PC-3 (cell line): ENCODE data around the gene AGBL1. TPM values are rescaled to one million over a fixed set of nuclear protein-coding genes. Genes with fewer than 3 reads are reported as not detected.

Experiments
- ATAC-seq: fragments of 200-7000 bp; cut with Tn5 transposase; 2 replicates; pipeline ENCODE4 v1.9.1; 2020; ENCODE audit warnings: mild to moderate bottlenecking, moderate library complexity
- BruUV-seq: library from RNA; stranded (reverse); fragments of 400-500 nt; replicated peaks from 2 replicates; lab custom pipeline; 2021; lab: Mats Ljungman, UMichigan
- CTCF ChIA-PET: fragments of 300-600 bp; sonication (Branson Sonifier 250); formaldehyde crosslinking; loops from one replicate; lab custom pipeline; 2022; ENCODE audit warnings: antibody characterized with exemption; lab: Charles Lee
- POLR2A ChIA-PET: fragments of 300-600 bp; sonication (Branson Sonifier 250); formaldehyde crosslinking; loops from one replicate; lab custom pipeline; 2022; ENCODE audit warnings: antibody characterized with exemption; ENCODE audit not compliant: unreplicated experiment; lab: Charles Lee
- DNase-seq: peaks from one replicate; pipeline ENCODE4 v3.0.0-alpha.2; 2015
- H2AFZ ChIP-seq: fragments of 300-600 bp; sonication (generic); 2 replicates; pipeline ENCODE4 v1.6.0; 2016; ENCODE audit warnings: antibody characterized with exemption, low read length
- H3F3A ChIP-seq: fragments of 300-600 bp; sonication (generic); one replicate; pipeline ENCODE4 v1.6.0; 2017; ENCODE audit warnings: antibody characterized with exemption, low read length, control low read depth, mild to moderate bottlenecking; ENCODE audit not compliant: unreplicated experiment
- H3K27ac ChIP-seq: fragments of 300-600 bp; sonication (generic); 2 replicates; pipeline ENCODE4 v1.5.1; 2016; ENCODE audit warnings: mild to moderate bottlenecking, low read length
- H3K27me3 ChIP-seq: fragments of 300-600 bp; sonication (generic); 2 replicates; pipeline ENCODE4 v1.6.1; 2016; ENCODE audit warnings: low read length, mixed read lengths
- H3K36me3 ChIP-seq: fragments of 300-600 bp; sonication (generic); 2 replicates; pipeline ENCODE4 v1.6.1; 2016; ENCODE audit warnings: low read depth, mixed run types, low read length, mixed read lengths
- H3K4me1 ChIP-seq: fragments of 300-600 bp; sonication (generic); 2 replicates; pipeline ENCODE4 v1.5.1; 2016; ENCODE audit warnings: low read length; ENCODE audit not compliant: insufficient read depth
- H3K4me2 ChIP-seq: fragments of 300-600 bp; sonication (generic); 2 replicates; pipeline ENCODE4 v1.6.0; 2016; ENCODE audit warnings: low read length
- H3K4me3 ChIP-seq: fragments of 300-600 bp; sonication (generic); 2 replicates; pipeline ENCODE4 v1.5.1; 2016; ENCODE audit warnings: mild to moderate bottlenecking, low read length, mixed read lengths
- H3K79me2 ChIP-seq: fragments of 300-600 bp; sonication (generic); 2 replicates; pipeline ENCODE4 v1.6.1; 2017; ENCODE audit warnings: low read length, mixed read lengths
- H3K9ac ChIP-seq: fragments of 300-600 bp; sonication (generic); 2 replicates; pipeline ENCODE4 v1.6.0; 2016; ENCODE audit warnings: mild to moderate bottlenecking, low read length
- H3K9me2 ChIP-seq: fragments of 300-600 bp; sonication (generic); replicated peaks from 2 replicates; pipeline ENCODE4 v1.6.1; 2016; ENCODE audit warnings: mixed run types, low read length, mixed read lengths
- H3K9me3 ChIP-seq: fragments of 300-600 bp; sonication (generic); 2 replicates; pipeline ENCODE4 v1.6.1; 2016; ENCODE audit warnings: low read length, mixed read lengths
- H4K20me1 ChIP-seq: fragments of 300-600 bp; sonication (generic); 2 replicates; pipeline ENCODE4 v1.6.1; 2016; ENCODE audit warnings: low read length, mixed read lengths
- EZH2 ChIP-seq: fragments of 300-600 bp; sonication (generic); IDR thresholded peaks from one replicate; pipeline ENCODE4 v1.6.1; 2017; ENCODE audit warnings: antibody characterized with exemption, mild to moderate bottlenecking, low read length; ENCODE audit not compliant: unreplicated experiment
- EZH2phosphoT487 ChIP-seq: fragments of 300-600 bp; sonication (generic); IDR thresholded peaks from 2 replicates; pipeline ENCODE4 v1.6.1; 2018; ENCODE audit warnings: mild to moderate bottlenecking, antibody characterized with exemption, low read length, borderline replicate concordance
- intact Hi-C: fragments of 100-400 bp; cut with micrococcal nuclease; formaldehyde crosslinking; loops from 2 replicates; pipeline ENCODE4 v1.9.0; 2023
- total RNA-seq: library from RNA; depleted of rRNA; stranded (reverse); fragments of >200 nt; gene quantifications from 2 replicates; pipeline ENCODE4 v1.2.3, GENCODE V29; 2014
- TF ChIP-seq, protein P1 (sequence below): fragments of 300-600 bp; sonication (generic); conservative IDR thresholded peaks from 2 replicates; pipeline ENCODE4 v1.5.1; 2017; ENCODE audit warnings: antibody characterized with exemption, low read depth, mild to moderate bottlenecking, low read length

AGBL1 gene
- total RNA-seq, 1 experiment from 2014 or later: not detected

- Histone ChIP-seq H3K9me3 (no peaks in the 10 kb centered on the region), H3K36me3 (no peaks in the 10 kb centered on the region), H3K27me3 (no peaks in the 10 kb centered on the region), H3K9me2 (no peaks in the 10 kb centered on the region), H3K4me2 (no peak overlapping the region), H4K20me1 (no peaks in the 10 kb centered on the region), H3K4me3 (no peak overlapping the region), H3K9ac (no peak overlapping the region), H3K27ac (no peak overlapping the region), H2AFZ (no peak overlapping the region), H3F3A (no peaks in the 10 kb centered on the region), H3K79me2 (no peaks in the 10 kb centered on the region), H3K4me1 (no peaks in the 10 kb centered on the region)
- ChIA-PET POLR2A (no interaction called here), CTCF (no interaction called here)
- no TSS peak for BruUV-seq
- intact Hi-C loops: no loop called here
- ATAC-seq (no peak), DNase-seq (no peak)
- TF ChIP-seq, protein P1, sequence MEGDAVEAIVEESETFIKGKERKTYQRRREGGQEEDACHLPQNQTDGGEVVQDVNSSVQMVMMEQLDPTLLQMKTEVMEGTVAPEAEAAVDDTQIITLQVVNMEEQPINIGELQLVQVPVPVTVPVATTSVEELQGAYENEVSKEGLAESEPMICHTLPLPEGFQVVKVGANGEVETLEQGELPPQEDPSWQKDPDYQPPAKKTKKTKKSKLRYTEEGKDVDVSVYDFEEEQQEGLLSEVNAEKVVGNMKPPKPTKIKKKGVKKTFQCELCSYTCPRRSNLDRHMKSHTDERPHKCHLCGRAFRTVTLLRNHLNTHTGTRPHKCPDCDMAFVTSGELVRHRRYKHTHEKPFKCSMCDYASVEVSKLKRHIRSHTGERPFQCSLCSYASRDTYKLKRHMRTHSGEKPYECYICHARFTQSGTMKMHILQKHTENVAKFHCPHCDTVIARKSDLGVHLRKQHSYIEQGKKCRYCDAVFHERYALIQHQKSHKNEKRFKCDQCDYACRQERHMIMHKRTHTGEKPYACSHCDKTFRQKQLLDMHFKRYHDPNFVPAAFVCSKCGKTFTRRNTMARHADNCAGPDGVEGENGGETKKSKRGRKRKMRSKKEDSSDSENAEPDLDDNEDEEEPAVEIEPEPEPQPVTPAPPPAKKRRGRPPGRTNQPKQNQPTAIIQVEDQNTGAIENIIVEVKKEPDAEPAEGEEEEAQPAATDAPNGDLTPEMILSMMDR: no peak
- TF ChIP-seq EZH2 (no peak), EZH2phosphoT487 (no peak)
Measured at GRCh38 chr15:86494475-86494874, 414.8 kb downstream of the AGBL1 start.

GRCh38 chr15:86502301-86502700 is 422.6 kb downstream of the AGBL1 start:
- Histone ChIP-seq H3K4me3 (no peak overlapping the region), H4K20me1 (no peaks in the 10 kb centered on the region), H3K9ac (no peak overlapping the region), H3K9me2 (no peaks in the 10 kb centered on the region), H3K9me3 (no peaks in the 10 kb centered on the region), H3K27ac (no peak overlapping the region), H3K36me3 (no peaks in the 10 kb centered on the region), H3F3A (no peaks in the 10 kb centered on the region), H3K4me2 (no peak overlapping the region), H3K4me1 (no peaks in the 10 kb centered on the region), H3K79me2 (no peaks in the 10 kb centered on the region), H2AFZ (no peak overlapping the region), H3K27me3 (no peaks in the 10 kb centered on the region)
- no peak for TF ChIP-seq EZH2
- TF ChIP-seq, protein P1: no peak
- no peak for TF ChIP-seq EZH2phosphoT487
- ATAC-seq (no peak), DNase-seq (no peak)
- intact Hi-C loops: no loop called here
- POLR2A ChIA-PET: no interaction called here
- CTCF ChIA-PET: no interaction called here
- no TSS peak for BruUV-seq

DNA sequence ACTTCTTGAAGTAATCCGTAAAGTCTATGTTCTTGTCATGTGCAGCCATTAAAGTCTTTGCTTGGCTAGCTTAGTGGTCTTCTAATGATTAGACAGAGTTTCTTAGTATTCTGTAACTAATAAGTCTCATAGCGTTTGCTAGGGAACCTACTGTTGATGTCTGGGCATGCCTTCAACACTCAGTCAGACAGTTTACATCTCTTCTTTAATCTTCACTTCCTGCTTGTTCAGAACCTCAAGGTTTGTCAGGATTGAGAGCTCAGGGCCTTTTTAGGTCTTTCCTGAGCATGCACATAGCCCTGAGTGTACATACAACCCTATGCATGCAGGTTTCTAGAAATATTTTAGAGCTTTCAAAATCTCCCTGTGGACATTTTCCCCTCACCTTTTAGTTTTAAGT is 426.3 kb downstream of the AGBL1 start:
- Histone ChIP-seq H3K27ac (no peak overlapping the region), H2AFZ (no peak overlapping the region), H3K79me2 (no peaks in the 10 kb centered on the region), H3K27me3 (no peaks in the 10 kb centered on the region), H3K9me2 (no peaks in the 10 kb centered on the region), H3K36me3 (no peaks in the 10 kb centered on the region), H3K9ac (no peak overlapping the region), H3K4me1 (no peaks in the 10 kb centered on the region), H3K4me2 (no peak overlapping the region), H3K4me3 (no peak overlapping the region), H3F3A (no peaks in the 10 kb centered on the region), H4K20me1 (no peaks in the 10 kb centered on the region), H3K9me3 (no peaks in the 10 kb centered on the region)
- ChIA-PET CTCF (no interaction called here), POLR2A (no interaction called here)
- TF ChIP-seq, protein P1: no peak
- TF ChIP-seq EZH2 (no peak), EZH2phosphoT487 (no peak)
- ATAC-seq (no peak), DNase-seq (no peak)
- no TSS peak for BruUV-seq
- intact Hi-C loops: no loop called here
